Measurements from ENCODE around the gene IFT122. TPM values are rescaled to one million over a fixed set of nuclear protein-coding genes. Genes with fewer than 3 reads are reported as not detected.

IFT122 gene
- total and polyA plus RNA-seq, 8 donors = 15.3 to 37.1 (median 21.8) TPM

DNA sequence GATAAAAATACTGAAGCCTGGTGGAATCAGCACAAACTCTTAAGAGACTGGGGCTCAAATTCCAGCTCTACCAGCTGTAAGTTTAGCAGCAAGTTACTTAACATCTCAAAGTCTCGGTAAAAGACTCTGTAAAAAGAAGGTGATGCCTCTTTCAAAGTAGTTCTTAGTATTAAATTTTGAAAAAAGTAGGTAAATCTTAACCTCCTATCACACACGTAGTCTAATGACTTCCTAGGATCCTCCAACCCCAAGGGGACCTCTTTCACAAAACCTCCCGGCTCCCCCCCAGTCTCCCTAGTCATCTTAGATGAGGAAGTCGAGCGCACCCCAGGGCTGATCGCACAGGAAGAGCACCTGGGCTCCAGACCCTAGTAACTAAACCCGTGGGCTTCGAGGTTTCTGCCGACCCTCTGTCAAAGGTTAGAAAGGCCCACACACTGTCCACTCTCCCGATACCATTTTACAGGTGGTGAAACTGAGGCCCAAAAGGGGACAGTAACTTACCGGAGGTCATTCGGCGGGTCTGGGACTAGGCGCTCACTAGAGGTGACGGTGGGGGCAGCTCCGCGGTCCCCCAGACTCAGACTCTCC lies 703 bp upstream of the IFT122 start:
- Histone ChIP-seq H3K27me3 (no peaks in the 10 kb centered on the region), H3K9me3 (no peaks in the 10 kb centered on the region), H3K36me3 (peaks cover 0 to 5% (median 0%) of the 10 kb centered on the region in 3 donors), H3K4me3 (peak overlapping the region; percentile 65 to 90 (median 80)), H3K27ac (peak overlapping the region; percentile 42 to 93 (median 86)), H3K4me1 (peaks cover 34 to 61% (median 47%) of the 10 kb centered on the region in 3 donors)
- peak in 3 of 6 donors; percentile 48 to 65 (median 64) for DNase-seq
- intact Hi-C loops (cut with DNase I) = no loop called here
- peak in 3 of 4 donors; percentile 2 to 13 (median 7) for ATAC-seq
- TF ChIP-seq, protein P1, sequence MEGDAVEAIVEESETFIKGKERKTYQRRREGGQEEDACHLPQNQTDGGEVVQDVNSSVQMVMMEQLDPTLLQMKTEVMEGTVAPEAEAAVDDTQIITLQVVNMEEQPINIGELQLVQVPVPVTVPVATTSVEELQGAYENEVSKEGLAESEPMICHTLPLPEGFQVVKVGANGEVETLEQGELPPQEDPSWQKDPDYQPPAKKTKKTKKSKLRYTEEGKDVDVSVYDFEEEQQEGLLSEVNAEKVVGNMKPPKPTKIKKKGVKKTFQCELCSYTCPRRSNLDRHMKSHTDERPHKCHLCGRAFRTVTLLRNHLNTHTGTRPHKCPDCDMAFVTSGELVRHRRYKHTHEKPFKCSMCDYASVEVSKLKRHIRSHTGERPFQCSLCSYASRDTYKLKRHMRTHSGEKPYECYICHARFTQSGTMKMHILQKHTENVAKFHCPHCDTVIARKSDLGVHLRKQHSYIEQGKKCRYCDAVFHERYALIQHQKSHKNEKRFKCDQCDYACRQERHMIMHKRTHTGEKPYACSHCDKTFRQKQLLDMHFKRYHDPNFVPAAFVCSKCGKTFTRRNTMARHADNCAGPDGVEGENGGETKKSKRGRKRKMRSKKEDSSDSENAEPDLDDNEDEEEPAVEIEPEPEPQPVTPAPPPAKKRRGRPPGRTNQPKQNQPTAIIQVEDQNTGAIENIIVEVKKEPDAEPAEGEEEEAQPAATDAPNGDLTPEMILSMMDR (IDR thresholded peaks at IDR 0.05) = no peak
- FAIRE-seq = no peak
- WGBS, 2 donors = 0% methylated on average over 17 of the region's 17 CpGs

DNA sequence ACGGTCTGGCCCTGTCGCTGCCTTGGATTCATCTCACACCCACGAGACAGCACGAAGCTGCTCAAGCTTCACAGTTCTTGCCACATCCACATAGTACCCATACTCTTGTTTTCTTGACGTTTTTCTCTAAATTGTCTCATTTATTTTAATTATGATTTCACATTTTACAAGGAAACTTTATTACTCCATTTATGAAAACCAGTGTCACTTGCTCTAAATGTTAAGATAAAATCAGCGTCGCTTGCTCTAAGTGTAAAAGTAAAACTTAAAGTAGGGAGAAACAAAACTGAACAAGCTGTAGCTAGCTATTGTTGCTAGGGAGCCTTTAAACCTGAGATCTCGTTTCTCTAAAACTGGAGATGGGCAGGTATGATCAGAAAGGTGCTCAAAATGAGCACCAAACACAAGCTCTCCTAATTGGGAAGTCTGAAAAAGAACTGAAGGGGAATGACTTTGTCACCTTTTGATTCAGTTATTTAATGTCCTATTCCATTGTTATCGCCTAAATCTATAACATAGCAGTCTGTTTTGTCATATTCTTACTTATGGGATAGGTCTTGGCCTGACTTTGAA lies 680 bp downstream of the IFT122 start:
- peak overlapping the region; percentile 65 to 90 (median 80) for H3K4me3 ChIP-seq
- ATAC-seq (no peak), DNase-seq (no peak), FAIRE-seq (no peak)
- no peaks in the 10 kb centered on the region for H3K9me3 ChIP-seq
- 2 to 3% methylated on average over 9 of the region's 9 CpGs for WGBS, 2 donors
- no peaks in the 10 kb centered on the region for H3K27me3 ChIP-seq
- intact Hi-C loops (cut with DNase I) = no loop called here
- H3K36me3 ChIP-seq = peaks cover 0 to 5% (median 0%) of the 10 kb centered on the region in 3 donors
- TF ChIP-seq, protein P1 (IDR thresholded peaks at IDR 0.05) = no peak
- peak overlapping the region; percentile 67 to 93 (median 86) for H3K27ac ChIP-seq
- peaks cover 34 to 62% (median 52%) of the 10 kb centered on the region in 3 donors for H3K4me1 ChIP-seq

DNA sequence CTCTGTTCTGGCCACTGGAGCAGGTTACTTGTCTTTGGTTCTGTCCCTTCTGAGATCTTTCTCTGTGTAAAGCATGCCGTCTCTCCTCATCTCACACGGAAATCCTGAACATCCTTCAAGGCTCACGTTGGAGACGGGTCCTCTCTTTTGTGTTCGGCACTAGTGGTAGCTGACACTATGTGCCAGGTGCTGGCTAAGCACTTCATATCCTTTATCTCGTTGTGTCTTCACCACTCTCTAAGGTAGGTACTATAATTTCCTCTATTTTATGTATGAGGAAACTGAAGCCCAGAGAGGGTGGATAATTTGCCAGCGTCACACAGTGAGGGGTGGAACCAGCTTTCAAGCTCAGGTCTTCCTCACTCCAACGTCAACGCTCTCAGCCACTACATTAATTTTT lies 1.2 kb downstream of the IFT122 start:
- ATAC-seq (no peak), DNase-seq (no peak), FAIRE-seq (no peak)
- no peaks in the 10 kb centered on the region for H3K9me3 ChIP-seq
- H3K27ac ChIP-seq = peak overlapping the region in 2 of 4 donors; percentile 92 to 93
- intact Hi-C loops (cut with DNase I) = no loop called here
- H3K27me3 ChIP-seq = no peaks in the 10 kb centered on the region
- H3K36me3 ChIP-seq = peaks cover 0 to 5% (median 0%) of the 10 kb centered on the region in 3 donors
- peak overlapping the region in 2 of 4 donors; percentile 65 to 90 for H3K4me3 ChIP-seq
- H3K4me1 ChIP-seq = peaks cover 32 to 61% (median 52%) of the 10 kb centered on the region in 3 donors
- 23 to 29% methylated on average over 9 of the region's 9 CpGs for WGBS, 2 donors
- TF ChIP-seq, protein P1 (IDR thresholded peaks at IDR 0.05) = no peak

DNA sequence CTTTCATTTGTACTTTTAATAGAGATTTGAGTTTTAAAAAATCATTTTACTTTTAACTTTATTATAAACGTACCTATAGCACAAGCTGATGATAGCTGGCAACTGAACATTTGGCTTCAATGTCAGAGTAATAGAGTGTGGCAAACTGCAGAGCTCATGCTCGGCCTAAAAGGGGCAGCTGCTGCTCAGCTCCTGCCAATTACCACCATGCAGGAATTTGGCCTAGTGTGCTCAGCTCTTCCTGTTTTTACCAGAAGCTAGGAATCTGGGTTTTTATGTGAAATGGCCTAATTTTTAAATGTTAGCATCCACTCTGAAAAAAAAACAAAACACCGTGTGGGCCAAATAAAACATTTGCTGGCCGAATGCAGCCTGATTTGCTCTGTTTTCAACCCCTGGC lies 1.8 kb downstream of the IFT122 start:
- no peaks in the 10 kb centered on the region for H3K27me3 ChIP-seq
- H3K27ac ChIP-seq = peak overlapping the region in 2 of 4 donors; percentile 92 to 93
- ATAC-seq (no peak), DNase-seq (no peak), FAIRE-seq (no peak)
- H3K4me1 ChIP-seq = peaks cover 32 to 63% (median 53%) of the 10 kb centered on the region in 3 donors
- H3K36me3 ChIP-seq = peaks cover 0 to 3% (median 0%) of the 10 kb centered on the region in 3 donors
- H3K4me3 ChIP-seq = peak overlapping the region in 1 of 4 donors; percentile 65
- intact Hi-C loops (cut with DNase I) = no loop called here
- no peaks in the 10 kb centered on the region for H3K9me3 ChIP-seq
- 13 to 16% methylated on average over 4 of the region's 4 CpGs for WGBS, 2 donors
- TF ChIP-seq, protein P1 (IDR thresholded peaks at IDR 0.05) = no peak

DNA sequence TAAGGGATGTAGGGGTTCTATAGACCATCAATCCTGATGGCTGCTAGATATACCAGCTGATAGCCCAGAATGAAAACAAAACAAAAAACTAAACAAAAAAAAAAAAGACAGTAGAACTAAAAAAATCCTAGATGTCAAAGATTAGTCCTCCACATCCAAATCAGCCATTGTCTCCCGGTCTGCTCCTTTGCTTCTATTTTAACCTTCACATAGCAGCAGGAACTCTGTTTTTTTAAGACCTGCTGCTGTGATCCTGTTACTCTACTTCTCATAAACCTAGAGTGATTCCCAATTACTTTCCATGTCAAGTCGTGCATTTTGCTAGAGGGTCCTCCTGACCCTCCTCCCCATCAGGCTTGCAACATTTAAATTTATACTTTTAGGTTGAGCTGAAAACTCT lies 2.5 kb downstream of the IFT122 start:
- DNase-seq (no peak), ATAC-seq (no peak), FAIRE-seq (no peak)
- no peaks in the 10 kb centered on the region for H3K9me3 ChIP-seq
- H3K27me3 ChIP-seq = no peaks in the 10 kb centered on the region
- no peak overlapping the region for H3K4me3 ChIP-seq
- H3K36me3 ChIP-seq = no peaks in the 10 kb centered on the region
- 51 to 67% methylated on average over 2 of the region's 2 CpGs for WGBS, 2 donors
- TF ChIP-seq, protein P1 (IDR thresholded peaks at IDR 0.05) = no peak
- intact Hi-C loops (cut with DNase I) = no loop called here
- peaks cover 40 to 67% (median 60%) of the 10 kb centered on the region in 3 donors for H3K4me1 ChIP-seq
- H3K27ac ChIP-seq = peak overlapping the region in 2 of 4 donors; percentile 92 to 93

Data from pancreas (tissue), 10 donors.